Right lobe of liver (tissue), 6 donors: ENCODE results near the gene SUV39H1. TPM values are rescaled to one million over a fixed set of nuclear protein-coding genes. Genes with fewer than 3 reads are reported as not detected.
"Not testable (repeated sequence)": the region's sequence is repeated elsewhere in the genome, so short reads cannot be mapped to it uniquely, and the experiment has no call there.

Experiments
- ATAC-seq, 4 donors: fragments of 200-7000 bp; cut with Tn5 transposase; one replicate each; pipeline ENCODE4 v1.9.1; 2020; ENCODE audit warnings: mild to moderate bottlenecking in 4 of 4, moderate library complexity in 4 of 4
- DNase-seq, 3 donors: peaks; one replicate each; pipeline ENCODE4 v3.0.0-alpha.2; 2020
- H3K27ac ChIP-seq, 3 donors: fragments of 200-600 bp; one replicate each; pipeline ENCODE4 v1.8.0; 2022
- H3K27me3 ChIP-seq, 2 donors: fragments of 200-600 bp; one replicate each; pipeline ENCODE4 v1.8.0; 2022
- H3K36me3 ChIP-seq, 4 donors: fragments of 200-600 bp; sonication (generic) in 1 of 4; one replicate each; pipeline versions ENCODE4 v1.5.1 to v1.8.0; 2017 to 2022; ENCODE audit warnings: control low read depth in 1 of 4
- H3K4me1 ChIP-seq, 4 donors: fragments of 200-600 bp; sonication (generic) in 1 of 4; one replicate each; pipeline versions ENCODE4 v1.5.1 to v1.8.0; 2017 to 2022; ENCODE audit warnings: control low read depth in 1 of 4
- H3K4me3 ChIP-seq, 3 donors: fragments of 200-600 bp; one replicate each; pipeline ENCODE4 v1.8.0; 2022
- H3K9me3 ChIP-seq, 4 donors: fragments of 200-600 bp; sonication (generic) in 1 of 4; one replicate each; pipeline versions ENCODE4 v1.5.1 to v1.8.0; 2017 to 2022; ENCODE audit warnings: control low read depth in 1 of 4
- CTCF ChIP-seq, 4 donors: fragments of 200-600 bp in 3 of 4; fragments of 450-650 bp in 1 of 4; IDR thresholded peaks; one replicate each; pipeline versions ENCODE4 v1.5.1 to v1.8.0; 2016 to 2022; ENCODE audit warnings: antibody characterized with exemption in 4 of 4, mild to moderate bottlenecking in 2 of 4
- POLR2A ChIP-seq: fragments of 450-650 bp; IDR thresholded peaks from one replicate; pipeline ENCODE4 v1.6.1; 2017; ENCODE audit warnings: antibody characterized with exemption, mild to moderate bottlenecking
- WGBS: methylation state at CpG from one replicate; pipeline ENCODE4 v1.1.6; 2018; ENCODE audit warnings: low coverage, low lambda C conversion rate; ENCODE audit not compliant: insufficient coverage; ENCODE audit errors: missing lambda C conversion rate; 5-methylcytosine and 5-hydroxymethylcytosine counted together
- intact Hi-C, 2 donors: fragments of 100-400 bp; cut with DNase I; formaldehyde crosslinking; loops; one replicate each; pipeline versions ENCODE4 v1.11.2 to v1.14.1; 2022
- long read RNA-seq: library from polyadenylated mRNA; unstranded; transcript quantifications from one replicate; pipeline ENCODE4 v2.0.0, GENCODE V29; 2019
- total RNA-seq, 6 experiments: library from RNA; depleted of rRNA in 2 of 6; stranded (reverse); fragments of >200 nt in 2 of 6; fragmentation: NEBNext Ultra II Directional in 3 of 6; extraction: Animal tissue kit (Norgen Biotek cat#: 25700) in 3 of 6; gene quantifications; one replicate each; pipeline versions ENCODE4 v1.1.0 to v1.2.4, GENCODE V29; 2016 to 2023
- donor health status: DM: no; HTN: yes; CAD: no.
- donor health status: DM: no; HTN: no; CAD: no.
- donor health status: DM: no; HTN: no; CAD: no.
- donor health status: DM: no; HTN: yes; CAD: no.
- donor health status: DM: no; HTN: yes; CAD: no.

The SUV39H1 gene, protein sequence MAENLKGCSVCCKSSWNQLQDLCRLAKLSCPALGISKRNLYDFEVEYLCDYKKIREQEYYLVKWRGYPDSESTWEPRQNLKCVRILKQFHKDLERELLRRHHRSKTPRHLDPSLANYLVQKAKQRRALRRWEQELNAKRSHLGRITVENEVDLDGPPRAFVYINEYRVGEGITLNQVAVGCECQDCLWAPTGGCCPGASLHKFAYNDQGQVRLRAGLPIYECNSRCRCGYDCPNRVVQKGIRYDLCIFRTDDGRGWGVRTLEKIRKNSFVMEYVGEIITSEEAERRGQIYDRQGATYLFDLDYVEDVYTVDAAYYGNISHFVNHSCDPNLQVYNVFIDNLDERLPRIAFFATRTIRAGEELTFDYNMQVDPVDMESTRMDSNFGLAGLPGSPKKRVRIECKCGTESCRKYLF
- 10 to 100 TPM in 1 of 6 experiments, 1 to 10 TPM in 5; 2.2 to 10.8 (median 3.5) TPM for total RNA-seq
- long read RNA-seq: 0 reads

DNA sequence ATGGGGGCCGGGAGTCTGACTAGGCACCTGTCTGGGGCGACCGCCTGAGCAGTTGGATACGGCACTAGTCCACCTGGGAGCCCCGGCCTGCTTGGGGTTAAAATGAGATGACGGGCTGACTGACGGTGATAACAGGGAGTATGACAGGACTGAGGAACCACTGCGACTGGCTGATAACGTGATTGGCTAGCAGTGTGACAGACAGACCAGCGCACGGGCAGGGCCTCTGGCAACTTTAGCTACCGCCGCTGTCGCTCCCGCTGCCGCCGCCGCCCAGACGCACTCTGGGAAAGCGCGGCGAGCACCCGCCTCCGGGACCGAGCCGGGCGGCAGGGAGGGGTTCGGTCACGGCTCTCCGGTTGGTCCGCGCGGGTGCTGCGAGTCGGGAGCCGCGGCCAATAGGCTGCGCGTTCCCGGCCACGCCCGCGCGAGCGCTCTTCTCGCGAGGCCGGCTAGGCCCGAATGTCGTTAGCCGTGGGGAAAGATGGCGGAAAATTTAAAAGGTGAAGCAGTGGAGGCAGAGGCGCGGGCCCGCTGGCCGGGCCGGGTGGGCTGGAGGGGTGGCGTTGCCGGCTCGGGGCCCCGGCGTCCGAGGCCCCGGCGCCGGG, at the start of gene SUV39H1:
Gene SUV39H1, plus strand, starts transcription at position 434 of the 608 bp plus-strand sequence. Its CDS starts 51 bp downstream, at position 485.
- Histone ChIP-seq H3K36me3 (no peaks in the 10 kb centered on the region), H3K4me3 (peak within 1 kb of the TSS; percentile 42 to 61 (median 52)), H3K4me1 (no peaks in the 10 kb centered on the region), H3K27ac (peak within 1 kb of the TSS; percentile 74 to 85 (median 79)), H3K27me3 (no peaks in the 10 kb centered on the region), H3K9me3 (no peaks in the 10 kb centered on the region)
- peak; percentile 96 to 97 (median 97) for ATAC-seq
- TF ChIP-seq CTCF (IDR thresholded peaks at IDR 0.05) (no peak), POLR2A (peak; percentile 90)
- intact Hi-C loops: no loop called here
- 60% methylated on average over 1 of the region's 66 CpGs for WGBS
- DNase-seq: peak; percentile 91 to 94 (median 91)

DNA sequence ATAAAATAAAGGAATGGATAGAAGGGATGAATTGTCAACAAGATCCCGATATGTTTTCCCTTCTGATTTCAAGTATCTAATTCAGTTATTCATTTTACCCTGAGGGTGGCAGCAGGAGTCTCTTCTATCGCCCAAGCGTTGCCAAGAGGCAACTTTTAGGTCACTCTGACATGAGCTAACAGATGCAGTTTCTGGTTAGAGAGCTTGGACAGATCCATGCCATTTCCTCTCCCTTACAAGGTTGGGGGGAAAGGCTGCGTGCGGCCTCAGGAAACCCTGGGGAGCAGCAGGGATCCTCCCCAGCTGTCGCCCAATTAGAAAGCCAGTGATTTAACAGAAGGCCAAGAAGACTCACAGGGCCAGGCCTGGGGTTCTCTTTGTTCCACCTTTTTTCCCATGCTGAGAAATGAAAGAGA, 48.2 kb upstream of the SUV39H1 start:
- no peaks in the 10 kb centered on the region for H3K36me3 ChIP-seq
- H3K9me3 ChIP-seq: no peaks in the 10 kb centered on the region
- no peak overlapping the region for H3K4me3 ChIP-seq
- WGBS: 21% methylated on average over 6 of the region's 6 CpGs
- no peaks in the 10 kb centered on the region for H3K27me3 ChIP-seq
- DNase-seq: peak in 1 of 3 donors; percentile 49
- intact Hi-C loops: no loop called here
- H3K27ac ChIP-seq: no peak overlapping the region
- TF ChIP-seq POLR2A: no peak
- TF ChIP-seq CTCF (IDR thresholded peaks at IDR 0.05): peak; percentile 31 to 51 (median 39)
- peak; percentile 82 to 92 (median 88) for ATAC-seq
- H3K4me1 ChIP-seq: no peaks in the 10 kb centered on the region

GRCh38 chrX:48649102-48649501, 47.4 kb upstream of the SUV39H1 start:
- no peak overlapping the region for H3K27ac ChIP-seq
- intact Hi-C loops: no loop called here
- no peak overlapping the region for H3K4me3 ChIP-seq
- no peak for TF ChIP-seq CTCF (IDR thresholded peaks at IDR 0.05)
- TF ChIP-seq POLR2A: no peak
- no peaks in the 10 kb centered on the region for H3K4me1 ChIP-seq
- ATAC-seq: no peak
- H3K27me3 ChIP-seq: no peaks in the 10 kb centered on the region
- no peaks in the 10 kb centered on the region for H3K36me3 ChIP-seq
- DNase-seq: no peak
- H3K9me3 ChIP-seq: no peaks in the 10 kb centered on the region
- WGBS: 77% methylated on average over 3 of the region's 3 CpGs

GRCh38 chrX:48652055-48652579, 44.4 kb upstream of the SUV39H1 start:
- ATAC-seq, H3K36me3 ChIP-seq, H3K27me3 ChIP-seq, intact Hi-C loops, DNase-seq, H3K4me3 ChIP-seq, H3K27ac ChIP-seq, H3K4me1 ChIP-seq, H3K9me3 ChIP-seq: not testable (repeated sequence)
- 34% methylated on average over 3 of the region's 5 CpGs for WGBS

DNA sequence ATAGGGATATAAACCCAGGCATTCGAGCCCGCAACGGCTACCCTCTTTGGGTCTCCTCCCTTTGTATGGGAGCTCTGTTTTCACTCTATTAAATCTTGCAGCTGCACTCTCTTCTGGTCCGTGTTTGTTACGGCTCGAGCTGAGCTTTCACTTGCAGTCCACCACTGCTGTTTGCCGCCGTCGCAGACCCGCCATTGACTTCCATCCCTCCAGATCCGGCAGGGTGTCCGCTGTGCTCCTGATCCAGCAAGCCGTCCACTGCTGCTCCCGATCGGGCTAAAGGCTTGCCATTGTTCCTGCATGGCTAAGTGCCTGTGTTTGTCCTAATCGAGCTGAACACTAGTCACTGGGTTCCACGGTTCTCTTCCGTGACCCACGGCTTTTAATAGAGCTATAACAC, 41.8 kb upstream of the SUV39H1 start:
- H3K27ac ChIP-seq, ATAC-seq, H3K27me3 ChIP-seq, H3K4me3 ChIP-seq, H3K4me1 ChIP-seq, H3K36me3 ChIP-seq, DNase-seq, intact Hi-C loops, H3K9me3 ChIP-seq: not testable (repeated sequence)
- WGBS: 56% methylated on average over 13 of the region's 19 CpGs

DNA sequence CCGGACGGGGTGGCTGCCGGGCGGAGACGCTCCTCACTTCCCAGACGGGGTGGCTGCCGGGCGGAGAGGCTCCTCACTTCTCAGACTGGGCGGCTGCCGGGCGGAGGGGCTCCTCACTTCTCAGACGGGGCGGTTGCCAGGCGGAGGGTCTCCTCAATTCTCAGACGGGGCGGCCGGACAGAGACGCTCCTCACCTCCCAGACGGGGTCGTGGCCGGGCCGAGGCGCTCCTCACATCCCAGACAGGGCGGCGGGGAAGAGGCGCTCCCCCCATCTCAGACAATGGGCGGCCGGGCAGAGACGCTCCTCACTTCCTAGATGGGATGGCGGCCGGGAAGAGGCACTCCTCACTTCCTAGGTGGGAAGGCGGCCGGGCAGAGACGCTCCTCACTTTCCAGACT, 36.8 kb upstream of the SUV39H1 start:
- ATAC-seq, H3K9me3 ChIP-seq: not testable (repeated sequence)
- WGBS: 80% methylated on average over 1 of the region's 34 CpGs

More for the DNA sequence above, 36.8 kb upstream of the SUV39H1 start:
- H3K4me1 ChIP-seq, H3K4me3 ChIP-seq, DNase-seq, H3K27ac ChIP-seq, H3K27me3 ChIP-seq, intact Hi-C loops, H3K36me3 ChIP-seq: not testable (repeated sequence)
